GM12878 (cell line): ENCODE measurements around the gene CRTC3. TPM values are rescaled to one million over a fixed set of nuclear protein-coding genes. Genes with fewer than 3 reads are reported as not detected.

Experiments
- ATAC-seq: fragments of 200-7000 bp; cut with Tn5 transposase; 3 replicates; pipeline ENCODE4 v1.9.1; 2020; ENCODE audit warnings: mild to moderate bottlenecking, moderate library complexity
- BruUV-seq: library from RNA; stranded (reverse); fragments of 400-500 nt; replicated peaks from 2 replicates; lab custom pipeline; 2021; lab: Mats Ljungman, UMichigan
- CTCF ChIA-PET: fragments of 300-600 bp; sonication (Branson Sonifier 250); formaldehyde crosslinking; extraction: SDS; loops from one replicate; lab custom pipeline; 2021; ENCODE audit warnings: inconsistent platforms; lab: Yijun Ruan, JAX
- POLR2A ChIA-PET: fragments of 350-600 bp; formaldehyde crosslinking; extraction: SDS; loops from one replicate; lab custom pipeline; 2021; ENCODE audit warnings: inconsistent platforms; lab: Charles Lee
- RAD21 ChIA-PET: fragments of 300-600 bp; sonication (Branson Sonifier 250); formaldehyde crosslinking; loops from one replicate; lab custom pipeline; 2023; ENCODE audit warnings: antibody characterized with exemption; ENCODE audit not compliant: unreplicated experiment; lab: Charles Lee
- SMC1A ChIA-PET: fragments of 300-600 bp; sonication (Branson Sonifier 250); formaldehyde crosslinking; loops from one replicate; lab custom pipeline; 2023; ENCODE audit not compliant: unreplicated experiment, uncharacterized antibody; lab: Charles Lee
- DNase-seq: peaks from one replicate; pipeline ENCODE4 v3.0.0-alpha.2; 2011; ENCODE audit warnings: low read depth, low spot score
- FAIRE-seq: peaks from 3 replicates; lab custom pipeline; 2011; peaks lifted over from hg19 to GRCh38; lab: Jason Lieb, UNC
- H2AFZ ChIP-seq: 2 replicates; pipeline ENCODE4 v1.6.0; 2011; ENCODE audit warnings: low read depth, low read length, control low read depth; ENCODE audit not compliant: control insufficient read depth
- H3K27ac ChIP-seq: 2 replicates; pipeline ENCODE4 v1.5.1; 2011; ENCODE audit warnings: control low read depth; ENCODE audit not compliant: control insufficient read depth, insufficient read depth
- H3K27me3 ChIP-seq, 2 experiments: replicated peaks in 1 of 2; 2 replicates each; pipeline versions ENCODE4 v1.6.0 to v1.6.1; 2011; ENCODE audit warnings: low read length in 1 of 2; ENCODE audit not compliant: control insufficient read depth in 2 of 2, insufficient read depth in 2 of 2
- H3K36me3 ChIP-seq, 2 experiments: 2 replicates each; pipeline ENCODE4 v1.5.1; 2011; ENCODE audit warnings: low read length in 1 of 2; ENCODE audit not compliant: control insufficient read depth in 2 of 2, insufficient read depth in 2 of 2
- H3K4me1 ChIP-seq: 2 replicates; pipeline ENCODE4 v1.6.1; 2011; ENCODE audit warnings: mild to moderate bottlenecking, low read length, moderate library complexity, mixed read lengths; ENCODE audit not compliant: control insufficient read depth, insufficient read depth
- H3K4me2 ChIP-seq: 2 replicates; pipeline ENCODE4 v1.6.0; 2011; ENCODE audit warnings: control low read depth; ENCODE audit not compliant: control insufficient read depth, insufficient read depth
- H3K4me3 ChIP-seq: fragments of 200-600 bp; sonication (generic); 2 replicates; pipeline ENCODE4 v1.5.1; 2016
- H3K79me2 ChIP-seq: 2 replicates; pipeline ENCODE4 v1.6.0; 2011; ENCODE audit warnings: low read length; ENCODE audit not compliant: control insufficient read depth, insufficient read depth
- H3K9ac ChIP-seq: 2 replicates; pipeline ENCODE4 v1.8.0; 2011; ENCODE audit warnings: low read length, control low read depth, mixed read lengths; ENCODE audit not compliant: control insufficient read depth, insufficient read depth
- H3K9me3 ChIP-seq: replicated peaks from 3 replicates; pipeline ENCODE4 v1.5.1; 2011; ENCODE audit warnings: mild to moderate bottlenecking, low read length; ENCODE audit not compliant: control insufficient read depth, insufficient read depth
- H4K20me1 ChIP-seq: 2 replicates; pipeline ENCODE4 v1.6.0; 2011; ENCODE audit not compliant: control insufficient read depth, insufficient read depth
- CREM ChIP-seq: IDR thresholded peaks from 2 replicates; pipeline ENCODE4 v1.6.1; 2014; ENCODE audit warnings: antibody characterized with exemption, low read depth
- JUNB ChIP-seq: IDR thresholded peaks from 2 replicates; pipeline ENCODE4 v1.6.1; 2016; ENCODE audit warnings: antibody characterized with exemption, mild to moderate bottlenecking
- NRF1 ChIP-seq: conservative IDR thresholded peaks from 2 replicates; pipeline ENCODE4 v1.6.1; 2011; ENCODE audit warnings: mild to moderate bottlenecking, low read depth, low read length, improper control_type of control experiment
- PKNOX1 ChIP-seq: fragments of 450-650 bp; IDR thresholded peaks from 2 replicates; pipeline ENCODE4 v1.6.1; 2016; ENCODE audit warnings: mild to moderate bottlenecking
- RBBP5 ChIP-seq: fragments of 200-600 bp; sonication (generic); conservative IDR thresholded peaks from 2 replicates; pipeline ENCODE4 v1.6.1; 2016
- WGBS: methylation state at CpG from one replicate; pipeline ENCODE4 v1.1.6; 2016; ENCODE audit warnings: low lambda C conversion rate; ENCODE audit not compliant: insufficient replicate concordance, insufficient coverage; ENCODE audit errors: missing lambda C conversion rate; 5-methylcytosine and 5-hydroxymethylcytosine counted together
- in situ Hi-C: fragments of 300-500 bp; cut with MboI; formaldehyde crosslinking; loops from 9 replicates; pipeline ENCODE4 v1.14.3; 2018; ENCODE audit warnings: mixed read lengths
- intact Hi-C: fragments of 100-400 bp; cut with micrococcal nuclease; formaldehyde crosslinking; loops from one replicate; pipeline ENCODE4 v1.14.2; 2022; ENCODE audit not compliant: unreplicated experiment
- polyA plus RNA-seq, 11 experiments: library from polyadenylated mRNA; depleted of rRNA in 4 of 11; unstranded in 6 of 11; stranded (reverse) in 5 of 11; fragments of >200 nt; fragmentation: Nextera tagmentation in 4 of 11; fragmentation: Illumina TruSeq in 1 of 11; extraction: Ambion mirVana in 4 of 11; extraction: Trizol in 1 of 11; gene quantifications; 1 replicate in 1 of 11; 2 replicates in 10 of 11; pipeline versions ENCODE4 v1.2.1 to v1.2.3, GENCODE V29; 2011 to 2016; ENCODE audit warnings: inconsistent platforms in 2 of 11, missing spikeins in 2 of 11, low read depth in 1 of 11
- total RNA-seq, 4 experiments: library from RNA; depleted of rRNA in 3 of 4; stranded (reverse); fragments of >200 nt in 3 of 4; fragmentation: Illumina TruSeq in 1 of 4; extraction: Trizol in 1 of 4; gene quantifications; 2 replicates each; pipeline versions ENCODE4 v1.2.1 to v1.2.3, GENCODE V29; 2013 to 2021

The CRTC3 gene
- total and polyA plus RNA-seq, 10 of the 15 experiments (the other 5 are each of a cell fraction or from before 2014, with no cell fraction given) = 3.5 to 36.9 (median 18.9) TPM

- H3K36me3 ChIP-seq = peaks cover 3 to 14% of the 10 kb centered on the region in 2 experiments; a peak in 3 of 4 replicates
- no TSS peak for BruUV-seq
- CTCF ChIA-PET = no interaction called here
Measured at GRCh38 chr15:90607361-90607760, 77.6 kb downstream of the CRTC3 start.

More at GRCh38 chr15:90607361-90607760, 77.6 kb downstream of the CRTC3 start:
- in situ Hi-C loops = no loop called here
- FAIRE-seq (peak; percentile 38), DNase-seq (no peak), ATAC-seq (no peak)
- SMC1A ChIA-PET = no interaction called here
- Histone ChIP-seq H3K79me2 (no peaks in the 10 kb centered on the region), H3K9me3 (no peaks in the 10 kb centered on the region), H3K4me2 (no peak overlapping the region), H3K4me3 (no peak overlapping the region), H3K27me3 (no peaks in the 10 kb centered on the region), H3K4me1 (no peaks in the 10 kb centered on the region), H4K20me1 (no peaks in the 10 kb centered on the region), H3K9ac (no peak overlapping the region), H2AFZ (no peak overlapping the region), H3K27ac (no peak overlapping the region)
- RAD21 ChIA-PET = interaction anchor here (1.6 kb wide), 1 partner anchor 9 kb away, joined by 4 read pairs; no protein-coding TSS in a partner anchor
- TF ChIP-seq JUNB (no peak), RBBP5 (no peak), CREM (no peak), NRF1 (no peak), PKNOX1 (no peak)
- intact Hi-C loops = no loop called here
- WGBS = 82% methylated on average over 9 of the region's 9 CpGs
- POLR2A ChIA-PET = no interaction called here
